H9 (cell line): Measurements from ENCODE around the gene TARM1. TPM values are rescaled to one million over a fixed set of nuclear protein-coding genes. Genes with fewer than 3 reads are reported as not detected.
"Not testable (repeated sequence)": the region's sequence is repeated elsewhere in the genome, so short reads cannot be mapped to it uniquely, and the experiment has no call there.

ENCODE experiments used
- DNase-seq: peaks from one replicate; pipeline ENCODE4 v3.0.0-alpha.2; 2017
- H2AFZ ChIP-seq: one replicate; pipeline ENCODE4 v1.6.1; 2013; ENCODE audit warnings: mild to moderate bottlenecking, low read length, control low read depth, moderate library complexity
- H2AK5ac ChIP-seq: 2 replicates; pipeline ENCODE4 v1.6.1; 2013; ENCODE audit warnings: low read length, control low read depth, mixed read lengths; ENCODE audit not compliant: insufficient read length
- H2BK120ac ChIP-seq: one replicate; pipeline ENCODE4 v1.6.1; 2013; ENCODE audit warnings: low read depth, mild to moderate bottlenecking, low read length, control low read depth, inconsistent platforms; ENCODE audit not compliant: poor library complexity, severe bottlenecking
- H2BK12ac ChIP-seq: 2 replicates; pipeline ENCODE4 v1.6.1; 2013; ENCODE audit warnings: low read length, control low read depth, mixed read lengths, low read depth; ENCODE audit not compliant: insufficient read length
- H2BK15ac ChIP-seq: 2 replicates; pipeline ENCODE4 v1.6.1; 2013; ENCODE audit warnings: low read depth, low read length, control low read depth
- H2BK20ac ChIP-seq: one replicate; pipeline ENCODE4 v1.6.1; 2013; ENCODE audit warnings: low read depth, mild to moderate bottlenecking, low read length, control low read depth, inconsistent platforms; ENCODE audit not compliant: poor library complexity, severe bottlenecking
- H2BK5ac ChIP-seq: 2 replicates; pipeline ENCODE4 v1.6.1; 2013; ENCODE audit warnings: low read length, control low read depth, mixed read lengths; ENCODE audit not compliant: insufficient read length
- H3K14ac ChIP-seq: 2 replicates; pipeline ENCODE4 v1.6.1; 2013; ENCODE audit warnings: low read length, control low read depth; ENCODE audit not compliant: insufficient read depth
- H3K18ac ChIP-seq: 2 replicates; pipeline ENCODE4 v1.6.1; 2013; ENCODE audit warnings: low read depth, mild to moderate bottlenecking, mixed read lengths, low read length, control low read depth; ENCODE audit not compliant: insufficient read length
- H3K23ac ChIP-seq: 2 replicates; pipeline ENCODE4 v1.6.1; 2013; ENCODE audit warnings: low read length, control low read depth, mixed read lengths, low read depth; ENCODE audit not compliant: insufficient read length
- H3K23me2 ChIP-seq: 2 replicates; pipeline ENCODE4 v1.6.1; 2013; ENCODE audit warnings: low read depth, mild to moderate bottlenecking, mixed read lengths, low read length, control low read depth; ENCODE audit not compliant: insufficient read length, poor library complexity, severe bottlenecking
- H3K27ac ChIP-seq: 2 replicates; pipeline ENCODE4 v1.5.1; 2013; ENCODE audit warnings: low read length, control low read depth, mixed read lengths, low read depth; ENCODE audit not compliant: insufficient read length
- H3K27me3 ChIP-seq: 2 replicates; pipeline ENCODE4 v1.6.1; 2013; ENCODE audit warnings: low read length, control low read depth, inconsistent platforms; ENCODE audit not compliant: insufficient read depth
- H3K4ac ChIP-seq: 2 replicates; pipeline ENCODE4 v1.6.1; 2013; ENCODE audit warnings: low read depth, mild to moderate bottlenecking, control low read depth, inconsistent platforms, low read length, moderate library complexity
- H3K4me1 ChIP-seq: 2 replicates; pipeline ENCODE4 v1.6.1; 2013; ENCODE audit warnings: low read length, control low read depth, inconsistent platforms; ENCODE audit not compliant: insufficient read depth
- H3K4me2 ChIP-seq: 2 replicates; pipeline ENCODE4 v1.6.1; 2013; ENCODE audit warnings: low read length, control low read depth, mixed read lengths; ENCODE audit not compliant: insufficient read length, insufficient read depth
- H3K56ac ChIP-seq: 2 replicates; pipeline ENCODE4 v1.6.1; 2013; ENCODE audit warnings: low read depth, mild to moderate bottlenecking, mixed read lengths, low read length, control low read depth; ENCODE audit not compliant: insufficient read length
- H3K79me1 ChIP-seq: 2 replicates; pipeline ENCODE4 v1.6.1; 2013; ENCODE audit warnings: low read depth, mild to moderate bottlenecking, moderate library complexity, low read length, control low read depth, inconsistent platforms; ENCODE audit not compliant: insufficient read depth, poor library complexity, severe bottlenecking
- H3K79me2 ChIP-seq: 2 replicates; pipeline ENCODE4 v1.6.1; 2013; ENCODE audit warnings: low read length, control low read depth, inconsistent platforms; ENCODE audit not compliant: insufficient read depth
- H3K9ac ChIP-seq: 2 replicates; pipeline ENCODE4 v1.6.1; 2013; ENCODE audit warnings: low read length, control low read depth, mixed read lengths; ENCODE audit not compliant: insufficient read length; ENCODE audit errors: extremely low read depth
- H3K9me3 ChIP-seq: one replicate; pipeline ENCODE4 v1.6.1; 2013; ENCODE audit warnings: low read depth, low read length, inconsistent platforms; ENCODE audit not compliant: control insufficient read depth
- H3T11ph ChIP-seq: one replicate; pipeline ENCODE4 v1.6.1; 2013; ENCODE audit warnings: mild to moderate bottlenecking, low read length, control low read depth, inconsistent platforms
- H4K20me1 ChIP-seq: one replicate; pipeline ENCODE4 v1.6.1; 2013; ENCODE audit not compliant: control insufficient read depth, insufficient read length, insufficient read depth
- H4K5ac ChIP-seq: 2 replicates; pipeline ENCODE4 v1.6.1; 2013; ENCODE audit warnings: low read depth, mild to moderate bottlenecking, mixed read lengths, low read length, control low read depth; ENCODE audit not compliant: insufficient read length
- H4K8ac ChIP-seq: replicated peaks from 2 replicates; pipeline ENCODE4 v1.6.1; 2013; ENCODE audit warnings: low read length, control low read depth, mixed read lengths, low read depth; ENCODE audit not compliant: insufficient read length
- H4K91ac ChIP-seq: 2 replicates; pipeline ENCODE4 v1.6.1; 2013; ENCODE audit warnings: low read depth, mild to moderate bottlenecking, moderate library complexity, mixed read lengths, low read length, control low read depth; ENCODE audit not compliant: insufficient read length
- H3K27ac Mint-ChIP-seq, 3 experiments: 2 replicates in 2 of 3; 3 replicates in 1 of 3; pipeline ENCODE4 v1.8.0; 2020 to 2021; ENCODE audit warnings: mixed read lengths in 3 of 3, mild to moderate bottlenecking in 1 of 3, moderate library complexity in 1 of 3
- H3K27me3 Mint-ChIP-seq: 2 replicates; pipeline ENCODE4 v1.8.0; 2021; ENCODE audit warnings: low read depth, mild to moderate bottlenecking, moderate library complexity, mixed read lengths
- H3K36me3 Mint-ChIP-seq, 3 experiments: 2 replicates in 2 of 3; 3 replicates in 1 of 3; pipeline ENCODE4 v1.8.0; 2020 to 2021; ENCODE audit warnings: low read depth in 3 of 3, mixed read lengths in 3 of 3; ENCODE audit not compliant: insufficient read depth in 1 of 3
- H3K4me1 Mint-ChIP-seq, 2 experiments: 2 replicates each; pipeline ENCODE4 v1.8.0; 2020; ENCODE audit warnings: mixed read lengths in 2 of 2
- H3K4me3 Mint-ChIP-seq, 2 experiments: 2 replicates in 1 of 2; 3 replicates in 1 of 2; pipeline ENCODE4 v1.8.0; 2020 to 2021; ENCODE audit warnings: mild to moderate bottlenecking in 2 of 2, mixed read lengths in 2 of 2, moderate library complexity in 1 of 2
- H3K9me3 Mint-ChIP-seq, 2 experiments: 2 replicates in 1 of 2; 3 replicates in 1 of 2; pipeline ENCODE4 v1.8.0; 2020; ENCODE audit warnings: mild to moderate bottlenecking in 2 of 2, mixed read lengths in 2 of 2, moderate library complexity in 1 of 2
- CTCF ChIP-seq: fragments of 200-600 bp; sonication (generic); conservative IDR thresholded peaks from 3 replicates; pipeline ENCODE4 v1.8.0; 2021; ENCODE audit warnings: antibody characterized with exemption, mild to moderate bottlenecking
- WGBS: extraction: QIAGEN DNeasy Blood & Tissue Kit; methylation state at CpG from one replicate; pipeline ENCODE4 v1.1.7; 2013; ENCODE audit warnings: missing lambda C conversion rate, low lambda C conversion rate, mixed read lengths; ENCODE audit not compliant: insufficient read length; ENCODE audit errors: extremely low coverage; 5-methylcytosine and 5-hydroxymethylcytosine counted together
- total RNA-seq: library from RNA; stranded (reverse); gene quantifications from 2 replicates; pipeline ENCODE4 v1.2.1, GENCODE V29; 2021

The TARM1 gene
- total RNA-seq, 1 experiment from 2014 or later: not detected

- Histone ChIP-seq H3K14ac (no peak overlapping the region), H3T11ph (no peak overlapping the region), H4K20me1 (no peaks in the 10 kb centered on the region), H3K79me1 (no peaks in the 10 kb centered on the region), H2AFZ (no peak overlapping the region), H2BK20ac (no peak overlapping the region), H3K56ac (no peak overlapping the region), H2BK120ac (no peak overlapping the region), H2BK5ac (no peak overlapping the region), H3K27ac (no peak overlapping the region), H3K9me3 (no peaks in the 10 kb centered on the region), H3K9ac (no peak overlapping the region), H3K23ac (no peak overlapping the region), H2AK5ac (no peak overlapping the region), H3K27me3 (no peaks in the 10 kb centered on the region), H3K18ac (no peak overlapping the region), H4K5ac (no peak overlapping the region), H4K8ac (no peak overlapping the region), H4K91ac (no peak overlapping the region), H3K4me1 (peaks cover 4% of the 10 kb centered on the region; the same call in 1 of the 2 replicates), H3K79me2 (no peaks in the 10 kb centered on the region), H2BK12ac (no peak overlapping the region), H2BK15ac (no peak overlapping the region), H3K4ac (no peak overlapping the region), H3K23me2 (no peaks in the 10 kb centered on the region), H3K4me2 (no peak overlapping the region)
- H3K4me3 Mint-ChIP-seq: no peak overlapping the region
- peaks cover 39 to 40% of the 10 kb centered on the region in 2 experiments for H3K4me1 Mint-ChIP-seq
- no peak for TF ChIP-seq CTCF
- no peak for DNase-seq
- H3K9me3 Mint-ChIP-seq: peaks cover 0 to 2% of the 10 kb centered on the region in 2 experiments; a peak in 1 of 5 replicates
- H3K27ac Mint-ChIP-seq: no peak overlapping the region
- H3K27me3 Mint-ChIP-seq: peaks cover 7% of the 10 kb centered on the region; the same call in 1 of the 2 replicates
- WGBS: no CpG with 5 or more reads among the region's 4 CpGs
- no peaks in the 10 kb centered on the region for H3K36me3 Mint-ChIP-seq
These were observed 41.2 kb downstream of the TARM1 start for GRCh38 chr19:54040003-54040402.

GRCh38 chr19:54036542-54036941, 44.6 kb downstream of the TARM1 start:
- H3T11ph ChIP-seq, H3K14ac ChIP-seq, H2BK15ac ChIP-seq, H3K56ac ChIP-seq, H3K9ac ChIP-seq, H3K18ac ChIP-seq, H2BK20ac ChIP-seq, H3K23ac ChIP-seq, H4K5ac ChIP-seq, H3K4me1 ChIP-seq, H2BK12ac ChIP-seq, H3K27me3 Mint-ChIP-seq, H3K9me3 Mint-ChIP-seq, H4K20me1 ChIP-seq, H3K79me1 ChIP-seq, H2AK5ac ChIP-seq, H2AFZ ChIP-seq, H4K91ac ChIP-seq, H2BK5ac ChIP-seq, DNase-seq, H3K36me3 Mint-ChIP-seq, H3K27me3 ChIP-seq, H3K4me2 ChIP-seq, H3K79me2 ChIP-seq, H3K9me3 ChIP-seq, H4K8ac ChIP-seq, H2BK120ac ChIP-seq, H3K4ac ChIP-seq, H3K23me2 ChIP-seq: not testable (repeated sequence)
- Mint-ChIP-seq H3K4me3 (peak overlapping the region in 1 of 2 experiments; percentile 6; a peak in 1 of 5 replicates), H3K4me1 (peaks cover 38% of the 10 kb centered on the region in 2 experiments), H3K27ac (peak overlapping the region; percentile 62 to 97 (median 93))
- whole genome bisulfite sequencing: no CpG with 5 or more reads among the region's 5 CpGs
- peak overlapping the region; percentile 98 for H3K27ac ChIP-seq
